ENCODE measurements around the gene MYBPC1.
"Not testable (repeated sequence)": the region's sequence is repeated elsewhere in the genome, so short reads cannot be mapped to it uniquely, and the experiment has no call there.

The MYBPC1 gene

GRCh38 chr12:101663298-101663697 lies 68.5 kb downstream of the MYBPC1 start:
- DNase-seq (ENCODE audit: low read depth) = no peak
- no peaks in the 10 kb centered on the region for H3K4me1 ChIP-seq (ENCODE audit: control insufficient read depth, insufficient read depth, low read length)
- no peaks in the 10 kb centered on the region for H3K9me3 ChIP-seq (ENCODE audit: control insufficient read depth, low read length)
- H3K27me3 ChIP-seq (replicated peaks; ENCODE audit: control insufficient read depth, insufficient read depth, low read length) = peaks cover 7% of the 10 kb centered on the region
- H3K9ac ChIP-seq (ENCODE audit: low read length) = no peak overlapping the region
- H3K4me3 ChIP-seq (ENCODE audit: low read length) = no peak overlapping the region
- no peaks in the 10 kb centered on the region for H3K36me3 ChIP-seq (ENCODE audit: control insufficient read depth, insufficient read depth, low read length, severe bottlenecking)

DNA sequence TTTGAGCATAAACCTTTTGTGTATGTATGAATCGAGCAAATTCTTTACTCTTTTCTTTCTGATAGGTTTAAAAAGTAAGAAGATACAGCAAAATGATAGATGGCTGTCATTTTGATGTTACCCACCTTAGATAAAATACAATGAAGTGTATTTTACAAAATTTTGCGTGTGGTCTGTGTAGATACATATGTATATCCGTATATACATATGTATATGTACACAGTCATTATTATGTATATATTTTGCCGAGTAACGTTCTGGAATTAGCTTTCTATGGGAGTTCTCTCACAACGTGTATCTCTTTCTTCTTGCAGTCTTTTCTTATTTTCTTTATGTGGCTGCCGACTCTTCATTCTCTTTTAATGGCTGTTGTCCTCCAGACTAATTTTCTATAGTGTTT lies 70.2 kb downstream of the MYBPC1 start:
- Histone ChIP-seq H3K4me3 (ENCODE audit: low read length) (no peak overlapping the region), H3K9me3 (ENCODE audit: control insufficient read depth, low read length) (no peaks in the 10 kb centered on the region), H3K36me3 (ENCODE audit: control insufficient read depth, insufficient read depth, low read length, severe bottlenecking) (no peaks in the 10 kb centered on the region), H3K27me3 (replicated peaks; ENCODE audit: control insufficient read depth, insufficient read depth, low read length) (peaks cover 7% of the 10 kb centered on the region), H3K4me1 (ENCODE audit: control insufficient read depth, insufficient read depth, low read length) (peaks cover 2% of the 10 kb centered on the region), H3K9ac (ENCODE audit: low read length) (no peak overlapping the region)
- no peak for DNase-seq (ENCODE audit: low read depth)

- Histone ChIP-seq H3K9ac (ENCODE audit: low read length) (no peak overlapping the region), H3K36me3 (ENCODE audit: control insufficient read depth, insufficient read depth, low read length, severe bottlenecking) (no peaks in the 10 kb centered on the region), H3K9me3 (ENCODE audit: control insufficient read depth, low read length) (no peaks in the 10 kb centered on the region), H3K4me1 (ENCODE audit: control insufficient read depth, insufficient read depth, low read length) (peaks cover 2% of the 10 kb centered on the region), H3K27me3 (replicated peaks; ENCODE audit: control insufficient read depth, insufficient read depth, low read length) (peaks cover 7% of the 10 kb centered on the region), H3K4me3 (ENCODE audit: low read length) (no peak overlapping the region)
- no peak for DNase-seq (ENCODE audit: low read depth)
Observed at GRCh38 chr12:101666052-101666728, 71.4 kb downstream of the MYBPC1 start.

DNA sequence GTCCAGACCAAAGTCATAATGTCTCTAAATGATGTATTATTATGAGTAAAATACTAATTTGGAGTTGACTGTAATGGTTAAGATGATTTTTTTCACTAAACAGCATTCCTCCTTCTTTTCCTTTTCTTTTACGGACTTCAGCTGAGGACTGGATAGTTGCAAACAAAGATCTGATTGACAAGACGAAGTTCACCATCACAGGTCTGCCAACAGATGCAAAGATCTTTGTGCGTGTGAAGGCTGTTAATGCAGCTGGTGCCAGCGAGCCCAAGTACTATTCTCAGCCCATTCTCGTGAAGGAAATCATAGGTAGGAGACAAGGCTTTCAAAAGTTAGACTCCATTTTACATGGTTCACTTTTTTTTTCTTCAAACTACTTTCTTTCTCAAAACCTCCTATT lies 72.8 kb downstream of the MYBPC1 start:
- H3K9me3 ChIP-seq (ENCODE audit: control insufficient read depth, low read length) = no peaks in the 10 kb centered on the region
- no peak overlapping the region for H3K9ac ChIP-seq (ENCODE audit: low read length)
- no peaks in the 10 kb centered on the region for H3K36me3 ChIP-seq (ENCODE audit: control insufficient read depth, insufficient read depth, low read length, severe bottlenecking)
- H3K4me1 ChIP-seq (ENCODE audit: control insufficient read depth, insufficient read depth, low read length) = peaks cover 2% of the 10 kb centered on the region
- H3K4me3 ChIP-seq (ENCODE audit: low read length) = no peak overlapping the region
- no peak for DNase-seq (ENCODE audit: low read depth)
- peaks cover 7% of the 10 kb centered on the region for H3K27me3 ChIP-seq (replicated peaks; ENCODE audit: control insufficient read depth, insufficient read depth, low read length)

GRCh38 chr12:101670007-101670671 lies 75.4 kb downstream of the MYBPC1 start:
- DNase-seq (ENCODE audit: low read depth) = peak; percentile 55
- Histone ChIP-seq H3K4me1 (ENCODE audit: control insufficient read depth, insufficient read depth, low read length) (peaks cover 6% of the 10 kb centered on the region), H3K9ac (ENCODE audit: low read length) (no peak overlapping the region), H3K4me3 (ENCODE audit: low read length) (no peak overlapping the region), H3K36me3 (ENCODE audit: control insufficient read depth, insufficient read depth, low read length, severe bottlenecking) (no peaks in the 10 kb centered on the region), H3K27me3 (replicated peaks; ENCODE audit: control insufficient read depth, insufficient read depth, low read length) (peaks cover 7% of the 10 kb centered on the region), H3K9me3 (ENCODE audit: control insufficient read depth, low read length) (no peaks in the 10 kb centered on the region)

- DNase-seq (ENCODE audit: low read depth) = no peak
- Histone ChIP-seq H3K4me1 (ENCODE audit: control insufficient read depth, insufficient read depth, low read length) (peaks cover 6% of the 10 kb centered on the region), H3K27me3 (replicated peaks; ENCODE audit: control insufficient read depth, insufficient read depth, low read length) (peaks cover 4% of the 10 kb centered on the region)
Observed at GRCh38 chr12:101671157-101671791, 76.5 kb downstream of the MYBPC1 start.

DNA sequence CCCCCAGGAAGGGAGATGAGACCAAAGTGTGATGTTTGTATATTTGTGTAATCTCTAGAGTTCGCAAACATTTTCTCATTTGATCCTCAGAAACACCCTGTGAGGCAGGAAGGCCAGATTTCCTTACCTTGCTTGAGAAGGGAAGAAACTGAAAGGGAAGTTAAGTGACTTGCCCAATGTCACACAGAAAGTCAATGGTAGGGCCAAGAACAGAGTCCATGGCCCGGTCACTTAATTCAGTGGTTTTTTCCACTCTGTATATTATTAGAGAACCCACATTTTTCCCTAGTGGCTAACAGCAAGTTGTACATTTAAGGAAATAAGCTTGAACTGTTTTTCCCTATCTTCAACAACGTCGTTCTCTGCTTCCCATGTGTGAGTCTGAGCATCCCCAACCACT lies 77.1 kb downstream of the MYBPC1 start:
- H3K9ac ChIP-seq (ENCODE audit: low read length) = no peak overlapping the region
- H3K4me1 ChIP-seq (ENCODE audit: control insufficient read depth, insufficient read depth, low read length) = peaks cover 6% of the 10 kb centered on the region
- peaks cover 4% of the 10 kb centered on the region for H3K27me3 ChIP-seq (replicated peaks; ENCODE audit: control insufficient read depth, insufficient read depth, low read length)
- no peaks in the 10 kb centered on the region for H3K36me3 ChIP-seq (ENCODE audit: control insufficient read depth, insufficient read depth, low read length, severe bottlenecking)
- no peaks in the 10 kb centered on the region for H3K9me3 ChIP-seq (ENCODE audit: control insufficient read depth, low read length)
- no peak for DNase-seq (ENCODE audit: low read depth)
- H3K4me3 ChIP-seq (ENCODE audit: low read length) = no peak overlapping the region

More at GRCh38 chr12:101671157-101671791, 76.5 kb downstream of the MYBPC1 start:
- Histone ChIP-seq H3K4me3 (ENCODE audit: low read length) (no peak overlapping the region), H3K9me3 (ENCODE audit: control insufficient read depth, low read length) (no peaks in the 10 kb centered on the region), H3K36me3 (ENCODE audit: control insufficient read depth, insufficient read depth, low read length, severe bottlenecking) (no peaks in the 10 kb centered on the region), H3K9ac (ENCODE audit: low read length) (no peak overlapping the region)

DNA sequence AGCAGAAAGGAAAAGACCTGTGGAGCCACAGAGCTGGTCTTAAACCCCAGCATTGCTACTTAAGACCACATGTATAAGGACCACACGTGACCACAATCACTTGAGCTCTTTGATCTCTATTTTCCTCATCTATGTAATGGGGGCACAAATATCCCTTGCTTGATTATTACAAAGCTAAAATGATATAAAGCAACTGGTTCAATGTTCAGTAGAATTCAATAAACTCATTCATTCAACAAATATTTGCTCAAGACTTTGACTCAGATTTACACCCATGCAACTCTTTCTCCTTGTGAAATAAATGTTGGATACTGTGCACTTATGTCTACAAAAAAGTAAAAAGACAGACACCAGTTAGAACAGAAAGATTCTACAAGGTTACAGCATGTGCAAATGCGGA lies 80.8 kb downstream of the MYBPC1 start:
- no peaks in the 10 kb centered on the region for H3K9me3 ChIP-seq (ENCODE audit: control insufficient read depth, low read length)
- no peak for DNase-seq (ENCODE audit: low read depth)
- no peak overlapping the region for H3K4me3 ChIP-seq (ENCODE audit: low read length)
- H3K9ac ChIP-seq (ENCODE audit: low read length) = no peak overlapping the region
- H3K36me3 ChIP-seq (ENCODE audit: control insufficient read depth, insufficient read depth, low read length, severe bottlenecking) = no peaks in the 10 kb centered on the region
- peaks cover 10% of the 10 kb centered on the region for H3K4me1 ChIP-seq (ENCODE audit: control insufficient read depth, insufficient read depth, low read length)
- peaks cover 4% of the 10 kb centered on the region for H3K27me3 ChIP-seq (replicated peaks; ENCODE audit: control insufficient read depth, insufficient read depth, low read length)

DNA sequence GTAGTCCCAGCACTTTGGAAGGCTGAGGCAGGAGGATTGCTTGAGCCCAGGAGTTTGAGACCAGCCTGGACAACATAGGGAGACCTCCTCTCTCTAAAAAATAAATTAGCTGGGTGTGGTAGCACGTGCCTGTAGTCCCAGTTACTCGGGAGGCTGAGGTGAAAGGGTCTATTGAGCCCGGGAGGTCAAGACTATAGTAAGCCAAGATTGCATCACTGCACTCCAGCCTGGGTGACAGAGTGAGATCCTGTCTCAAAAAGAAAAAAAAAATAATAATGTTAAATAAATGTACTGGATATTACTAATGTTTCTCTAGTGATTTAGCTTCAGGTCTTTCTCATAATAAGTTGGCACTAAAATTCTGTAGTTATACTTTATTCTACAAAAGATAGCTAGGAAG lies 81.7 kb downstream of the MYBPC1 start:
- not testable (repeated sequence) for H3K27me3 ChIP-seq (replicated peaks; ENCODE audit: control insufficient read depth, insufficient read depth, low read length); DNase-seq (ENCODE audit: low read depth); H3K9me3 ChIP-seq (ENCODE audit: control insufficient read depth, low read length); H3K36me3 ChIP-seq (ENCODE audit: control insufficient read depth, insufficient read depth, low read length, severe bottlenecking); H3K9ac ChIP-seq (ENCODE audit: low read length); H3K4me3 ChIP-seq (ENCODE audit: low read length)
- H3K4me1 ChIP-seq (ENCODE audit: control insufficient read depth, insufficient read depth, low read length) = peaks cover 11% of the 10 kb centered on the region

DNA sequence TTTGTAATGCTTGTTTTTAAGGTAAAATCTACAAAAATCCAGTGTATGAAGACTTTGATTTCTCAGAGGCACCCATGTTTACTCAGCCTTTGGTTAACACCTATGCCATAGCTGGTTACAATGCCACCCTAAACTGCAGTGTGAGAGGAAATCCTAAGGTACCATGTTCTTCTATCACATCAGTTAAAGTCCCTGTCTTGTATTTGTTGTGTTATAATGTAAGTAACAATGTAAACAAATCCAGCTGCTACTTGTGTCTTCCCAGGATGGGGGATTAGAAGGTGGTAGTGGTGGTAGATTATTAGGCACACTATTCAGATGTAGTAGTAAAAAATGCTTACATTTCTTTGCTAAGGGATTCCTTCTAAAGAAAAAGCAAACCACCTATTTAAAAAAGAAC lies 83.3 kb downstream of the MYBPC1 start:
- no peaks in the 10 kb centered on the region for H3K36me3 ChIP-seq (ENCODE audit: control insufficient read depth, insufficient read depth, low read length, severe bottlenecking)

GRCh38 chr12:101680240-101680639 lies 85.5 kb downstream of the MYBPC1 start:
- H3K4me3 ChIP-seq (ENCODE audit: low read length) = no peak overlapping the region
- DNase-seq (ENCODE audit: low read depth) = no peak
- no peaks in the 10 kb centered on the region for H3K36me3 ChIP-seq (ENCODE audit: control insufficient read depth, insufficient read depth, low read length, severe bottlenecking)
- H3K9me3 ChIP-seq (ENCODE audit: control insufficient read depth, low read length) = no peaks in the 10 kb centered on the region
- H3K4me1 ChIP-seq (ENCODE audit: control insufficient read depth, insufficient read depth, low read length) = peaks cover 13% of the 10 kb centered on the region
- no peak overlapping the region for H3K9ac ChIP-seq (ENCODE audit: low read length)
- H3K27me3 ChIP-seq (replicated peaks; ENCODE audit: control insufficient read depth, insufficient read depth, low read length) = no peaks in the 10 kb centered on the region

More for the DNA sequence above, 83.3 kb downstream of the MYBPC1 start:
- H3K27me3 ChIP-seq (replicated peaks; ENCODE audit: control insufficient read depth, insufficient read depth, low read length) = peaks cover 1% of the 10 kb centered on the region
- H3K9ac ChIP-seq (ENCODE audit: low read length) = no peak overlapping the region
- no peaks in the 10 kb centered on the region for H3K9me3 ChIP-seq (ENCODE audit: control insufficient read depth, low read length)
- no peak for DNase-seq (ENCODE audit: low read depth)
- peaks cover 11% of the 10 kb centered on the region for H3K4me1 ChIP-seq (ENCODE audit: control insufficient read depth, insufficient read depth, low read length)
- no peak overlapping the region for H3K4me3 ChIP-seq (ENCODE audit: low read length)

Data from adipocyte (in vitro differentiated cells).